HG02678 (cell line): ENCODE results near the gene NCBP1.
"Not testable (repeated sequence)": the region's sequence is repeated elsewhere in the genome, so short reads cannot be mapped to it uniquely, and the experiment has no call there.

ENCODE experiments used
- ATAC-seq: cut with Tn5 transposase; IDR thresholded peaks from one replicate; pipeline ENCODE4 v1.9.1; 2021; ENCODE audit warnings: mild to moderate bottlenecking, moderate library complexity; ENCODE audit not compliant: unreplicated experiment

NCBP1 gene

GRCh38 chr9:97632985-97633858 is at the start of gene NCBP1, which contains the start of gene TSTD2:
NCBP1 (plus strand) TSS chr9:97633821; CDS start chr9:97633882, 61 bp downstream.
TSTD2 (minus strand) TSS chr9:97633368; CDS start chr9:97627562, 5,806 bp downstream.
- ATAC-seq, result peak; percentile 89

GRCh38 chr9:97584778-97585177 is 48.8 kb upstream of the NCBP1 start:
- ATAC-seq, result not testable (repeated sequence)

GRCh38 chr9:97586909-97587308 is 46.7 kb upstream of the NCBP1 start:
- ATAC-seq, result not testable (repeated sequence)

GRCh38 chr9:97591535-97591934 is 42.1 kb upstream of the NCBP1 start:
- ATAC-seq, result no peak

GRCh38 chr9:97592126-97592525 is 41.5 kb upstream of the NCBP1 start:
- no peak for ATAC-seq

- ATAC-seq, result no peak
Observed at GRCh38 chr9:97593960-97594359, 39.7 kb upstream of the NCBP1 start.

GRCh38 chr9:97594381-97594921 is 39.2 kb upstream of the NCBP1 start:
- ATAC-seq, result no peak

- no peak for ATAC-seq
Observed at GRCh38 chr9:97596906-97597305, 36.7 kb upstream of the NCBP1 start.

- peak; percentile 93 for ATAC-seq
Observed at GRCh38 chr9:97598461-97599288, 34.9 kb upstream of the NCBP1 start.

GRCh38 chr9:97599314-97599846 is 34.2 kb upstream of the NCBP1 start:
- no peak for ATAC-seq

- no peak for ATAC-seq
Observed at GRCh38 chr9:97600531-97601227, 32.9 kb upstream of the NCBP1 start.

- no peak for ATAC-seq
Observed at GRCh38 chr9:97601228-97601898, 32.3 kb upstream of the NCBP1 start.

- no peak for ATAC-seq
Observed at GRCh38 chr9:97602430-97602829, 31.2 kb upstream of the NCBP1 start.

GRCh38 chr9:97604901-97605645 is 28.5 kb upstream of the NCBP1 start:
- ATAC-seq, result no peak

- no peak for ATAC-seq
Observed at GRCh38 chr9:97615439-97616072, 18.1 kb upstream of the NCBP1 start.

GRCh38 chr9:97617939-97618416 is 15.6 kb upstream of the NCBP1 start:
- ATAC-seq, result no peak

GRCh38 chr9:97620063-97620462 is 13.6 kb upstream of the NCBP1 start:
- ATAC-seq, result not testable (repeated sequence)

- ATAC-seq, result not testable (repeated sequence)
Observed at GRCh38 chr9:97622483-97622882, 11.1 kb upstream of the NCBP1 start.

GRCh38 chr9:97623946-97624345 is 9.7 kb upstream of the NCBP1 start:
- ATAC-seq, result no peak
